B cell (primary cell): ENCODE measurements around the gene MAGI2. TPM values are rescaled to one million over a fixed set of nuclear protein-coding genes. Genes with fewer than 3 reads are reported as not detected.

Experiments
- ATAC-seq: fragments of 200-7000 bp; cut with Tn5 transposase; one replicate; pipeline ENCODE4 v1.10.0; 2021; ENCODE audit warnings: low read depth, mild to moderate bottlenecking, moderate number of reproducible peaks, moderate library complexity
- CTCF ChIA-PET: fragments of 350-600 bp; sonication (Branson Sonifier 250); formaldehyde crosslinking; loops from one replicate; lab custom pipeline; 2021; ENCODE audit warnings: antibody characterized with exemption, inconsistent platforms; lab: Charles Lee
- POLR2A ChIA-PET: fragments of 350-600 bp; sonication (Branson Sonifier 250); formaldehyde crosslinking; loops from one replicate; lab custom pipeline; 2021; ENCODE audit warnings: antibody characterized with exemption; lab: Charles Lee
- DNase-seq: peaks from one replicate; pipeline ENCODE4 v3.0.0; 2013
- H2AFZ ChIP-seq: 2 replicates; pipeline ENCODE4 v1.6.1; 2012; ENCODE audit warnings: mild to moderate bottlenecking, low read depth, low read length; ENCODE audit not compliant: insufficient read depth, poor library complexity, severe bottlenecking
- H3K27ac ChIP-seq, 2 donors: 1 replicate in 1 of 2; 2 replicates in 1 of 2; pipeline ENCODE4 v1.5.1; 2012 to 2013; ENCODE audit warnings: low read length in 2 of 2, mild to moderate bottlenecking in 2 of 2, moderate library complexity in 1 of 2
- H3K27me3 ChIP-seq, 4 experiments: fragments of 200-600 bp in 1 of 4; sonication (generic) in 1 of 4; replicated peaks in 1 of 4; 1 replicate in 2 of 4; 2 replicates in 2 of 4; pipeline versions ENCODE4 v1.6.1 to v1.7.0; 2013 to 2016; ENCODE audit warnings: low read length in 3 of 4, mild to moderate bottlenecking in 2 of 4, mixed read lengths in 1 of 4, moderate library complexity in 1 of 4; ENCODE audit not compliant: insufficient read depth in 4 of 4, control insufficient read depth in 3 of 4; ENCODE audit errors: control extremely low read depth in 1 of 4
- H3K36me3 ChIP-seq, 2 experiments: replicated peaks in 1 of 2; 1 replicate in 1 of 2; 2 replicates in 1 of 2; pipeline versions ENCODE4 v1.6.1 to v1.7.1; 2013; ENCODE audit warnings: low read length in 1 of 2; ENCODE audit not compliant: insufficient read depth in 2 of 2, control insufficient read depth in 1 of 2; ENCODE audit errors: control extremely low read depth in 1 of 2, extremely low read depth in 1 of 2
- H3K4me1 ChIP-seq, 2 donors: fragments of 200-600 bp in 1 of 2; sonication (generic) in 1 of 2; 1 replicate in 1 of 2; 2 replicates in 1 of 2; pipeline versions ENCODE4 v1.5.1 to v1.6.1; 2013 to 2017; ENCODE audit warnings: low read length in 2 of 2; ENCODE audit not compliant: control insufficient read depth in 2 of 2, insufficient read depth in 2 of 2
- H3K4me2 ChIP-seq: replicated peaks from 2 replicates; pipeline ENCODE3; 2012; ENCODE audit warnings: mild to moderate bottlenecking, low read depth, low read length; ENCODE audit not compliant: poor library complexity, severe bottlenecking
- H3K4me3 ChIP-seq, 5 experiments: fragments of 200-600 bp in 1 of 5; sonication (generic) in 1 of 5; 1 replicate in 3 of 5; 2 replicates in 2 of 5; pipeline versions ENCODE4 v1.5.1 to v1.7.0; 2011 to 2016; ENCODE audit warnings: low read length in 4 of 5, mild to moderate bottlenecking in 4 of 5, low read depth in 2 of 5, control low read depth in 1 of 5, moderate library complexity in 1 of 5; ENCODE audit not compliant: insufficient read depth in 1 of 5; ENCODE audit errors: control extremely low read depth in 1 of 5, extremely low read depth in 1 of 5
- H3K79me2 ChIP-seq: fragments of 200-600 bp; sonication (generic); one replicate; pipeline ENCODE4 v1.6.0; 2016; ENCODE audit warnings: low read length; ENCODE audit not compliant: control insufficient read depth, insufficient read depth
- H3K9ac ChIP-seq: fragments of 200-600 bp; sonication (generic); 2 replicates; pipeline ENCODE4 v1.6.1; 2017; ENCODE audit warnings: mild to moderate bottlenecking, low read length, moderate library complexity
- H3K9me3 ChIP-seq, 3 donors: one replicate each; pipeline versions ENCODE4 v1.6.1 to v1.7.1; 2013; ENCODE audit warnings: low read length in 2 of 3; ENCODE audit not compliant: control insufficient read depth in 2 of 3, insufficient read depth in 1 of 3; ENCODE audit errors: control extremely low read depth in 1 of 3
- H4K20me1 ChIP-seq: 2 replicates; pipeline ENCODE4 v1.6.0; 2012; ENCODE audit warnings: mild to moderate bottlenecking, low read length; ENCODE audit not compliant: insufficient read depth, control insufficient read depth, poor library complexity, severe bottlenecking
- H3K27ac Mint-ChIP-seq: one replicate; pipeline ENCODE4 v1.8.0; 2021; ENCODE audit warnings: mixed read lengths
- H3K27me3 Mint-ChIP-seq: one replicate; pipeline ENCODE4 v1.8.0; 2021; ENCODE audit warnings: mixed read lengths
- H3K4me1 Mint-ChIP-seq: one replicate; pipeline ENCODE4 v1.8.0; 2021; ENCODE audit warnings: mixed read lengths
- H3K4me3 Mint-ChIP-seq: one replicate; pipeline ENCODE4 v1.8.0; 2021; ENCODE audit warnings: mixed read lengths
- H3K9me3 Mint-ChIP-seq: one replicate; pipeline ENCODE4 v1.8.0; 2022; ENCODE audit warnings: mixed read lengths; ENCODE audit not compliant: insufficient read depth
- CTCF ChIP-seq: fragments of 200-600 bp; IDR thresholded peaks from one replicate; pipeline ENCODE4 v1.8.0; 2022; ENCODE audit warnings: antibody characterized with exemption, mild to moderate bottlenecking
- EZH2 ChIP-seq: IDR thresholded peaks from 2 replicates; pipeline ENCODE4 v1.6.1; 2012; ENCODE audit warnings: borderline replicate concordance, low read depth, mild to moderate bottlenecking, moderate library complexity, low read length; ENCODE audit not compliant: insufficient read depth, poor library complexity, severe bottlenecking
- WGBS: methylation state at CpG from one replicate; pipeline ENCODE4 v1.1.5; 2013; ENCODE audit warnings: missing lambda C conversion rate; ENCODE audit not compliant: insufficient coverage; 5-methylcytosine and 5-hydroxymethylcytosine counted together
- intact Hi-C: fragments of 100-400 bp; cut with micrococcal nuclease; formaldehyde crosslinking; loops from one replicate; pipeline ENCODE4 v1.10.0; 2022
- polyA plus RNA-seq: library from polyadenylated mRNA; depleted of rRNA; stranded (reverse); fragments of >200 nt; gene quantifications from 2 replicates; pipeline ENCODE4 v1.2.3, GENCODE V29; 2012
- total RNA-seq, 2 donors: library from RNA; stranded (reverse); fragments of 120-200 nt in 1 of 2; gene quantifications; 1 replicate in 1 of 2; 2 replicates in 1 of 2; pipeline versions ENCODE4 v1.2.3 to v1.2.4, GENCODE V29; 2013 to 2022

The MAGI2 gene
- total and polyA plus RNA-seq, 2 donors (not counting 1 experiment from before 2014, with no cell fraction given), result 0.16 to 0.64 TPM

- Mint-ChIP-seq H3K27ac (no peak overlapping the region), H3K4me1 (no peaks in the 10 kb centered on the region), H3K27me3 (peaks cover 33% of the 10 kb centered on the region), H3K4me3 (no peak overlapping the region), H3K9me3 (no peaks in the 10 kb centered on the region)
- Histone ChIP-seq H2AFZ (no peak overlapping the region), H3K9me3 (no peaks in the 10 kb centered on the region), H3K4me1 (no peaks in the 10 kb centered on the region), H3K4me2 (no peak overlapping the region), H3K36me3 (no peaks in the 10 kb centered on the region), H3K27ac (no peak overlapping the region), H3K27me3 (peaks cover 0 to 3% (median 0%) of the 10 kb centered on the region in 4 experiments), H3K9ac (no peak overlapping the region), H4K20me1 (no peaks in the 10 kb centered on the region), H3K4me3 (no peak overlapping the region), H3K79me2 (no peaks in the 10 kb centered on the region)
- no peak for DNase-seq
- no peak for TF ChIP-seq CTCF
- no peak for TF ChIP-seq EZH2
- CTCF ChIA-PET, result no interaction called here
- ATAC-seq, result no peak
- POLR2A ChIA-PET, result no interaction called here
- intact Hi-C loops, result no loop called here
These were observed 1389.7 kb downstream of the MAGI2 start for GRCh38 chr7:78063758-78064157.

DNA sequence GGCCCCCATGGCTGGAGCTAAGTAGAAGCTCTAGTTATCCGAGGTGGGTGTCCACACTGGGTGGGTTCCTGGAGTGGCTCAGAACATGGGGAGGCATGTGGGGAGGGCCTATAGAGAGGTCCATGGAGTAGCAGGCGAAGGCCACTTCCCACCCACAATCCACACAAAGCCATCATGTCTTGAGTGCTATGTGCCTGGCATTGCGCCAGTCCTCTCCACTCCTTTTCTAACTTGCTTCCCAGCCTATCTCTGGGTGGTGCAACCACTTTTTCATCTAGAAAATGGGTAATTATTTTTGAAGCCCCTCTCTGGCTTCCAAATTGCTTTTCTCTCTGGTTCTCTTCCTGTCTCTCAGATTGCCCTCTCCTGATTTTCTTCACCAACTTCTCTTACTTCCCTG is 1391.3 kb downstream of the MAGI2 start:
- 100% methylated on average over 1 of the region's 3 CpGs for WGBS
- no peak overlapping the region for H3K27ac ChIP-seq
- no peaks in the 10 kb centered on the region for H3K36me3 ChIP-seq
- H4K20me1 ChIP-seq, result no peaks in the 10 kb centered on the region
- H3K9ac ChIP-seq, result no peak overlapping the region
- DNase-seq (no peak), ATAC-seq (no peak)
- Mint-ChIP-seq H3K27me3 (peaks cover 39% of the 10 kb centered on the region), H3K9me3 (no peaks in the 10 kb centered on the region), H3K27ac (no peak overlapping the region), H3K4me3 (no peak overlapping the region), H3K4me1 (no peaks in the 10 kb centered on the region)
- no peaks in the 10 kb centered on the region for H3K9me3 ChIP-seq
- no peaks in the 10 kb centered on the region for H3K79me2 ChIP-seq
- H3K4me3 ChIP-seq, result no peak overlapping the region
- H3K4me2 ChIP-seq, result no peak overlapping the region
- ChIA-PET POLR2A (no interaction called here), CTCF (interaction anchor here (1.1 kb wide), 1 partner anchor 22 kb away, joined by 3 read pairs; no protein-coding TSS in a partner anchor)
- TF ChIP-seq CTCF (no peak), EZH2 (no peak)
- intact Hi-C loops, result no loop called here
- H3K27me3 ChIP-seq, result peaks cover 0 to 3% (median 0%) of the 10 kb centered on the region in 4 experiments
- H2AFZ ChIP-seq, result no peak overlapping the region
- H3K4me1 ChIP-seq, result no peaks in the 10 kb centered on the region
